ENCODE data around the gene DMXL1.
"Not testable (repeated sequence)": the region's sequence is repeated elsewhere in the genome, so short reads cannot be mapped to it uniquely, and the experiment has no call there.

DNA sequence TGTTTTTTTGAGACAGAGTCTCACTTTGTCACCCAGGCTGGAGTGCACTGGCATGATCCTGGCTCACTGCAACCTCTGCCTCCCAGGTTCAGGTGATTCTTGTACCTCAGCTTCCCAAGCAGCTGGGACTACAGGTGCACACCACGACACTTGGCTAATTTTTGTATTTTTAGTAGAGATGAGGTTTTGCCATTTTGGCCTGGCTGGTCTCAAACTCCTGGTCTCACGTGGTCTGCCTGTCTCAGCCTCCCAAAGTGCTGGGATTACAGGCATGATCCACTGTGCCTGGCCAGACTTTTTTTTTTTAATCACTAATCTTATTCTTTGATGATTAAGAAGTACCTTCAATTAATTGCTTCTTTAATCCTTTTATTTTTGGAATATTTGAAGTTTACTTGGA is 114.6 kb downstream of the DMXL1 start:
- TF ChIP-seq POLR2AphosphoS5, CTCF, EP300 (IDR thresholded peaks at IDR 0.05): not testable (repeated sequence)
